ENCODE data around the gene ASTN2.
"Not testable (repeated sequence)": the region's sequence is repeated elsewhere in the genome, so short reads cannot be mapped to it uniquely, and the experiment has no call there.

ASTN2 gene

GRCh38 chr9:116842658-116843057 is 572.2 kb downstream of the ASTN2 start:
- FAIRE-seq = no peak

GRCh38 chr9:116838468-116838867 is 576.4 kb downstream of the ASTN2 start:
- FAIRE-seq = not testable (repeated sequence)

GRCh38 chr9:116837018-116837989 is 577.6 kb downstream of the ASTN2 start:
- FAIRE-seq = no peak

GRCh38 chr9:116830321-116830720 is 584.5 kb downstream of the ASTN2 start:
- FAIRE-seq = not testable (repeated sequence)

- no peak for FAIRE-seq
These were observed 593.1 kb downstream of the ASTN2 start for GRCh38 chr9:116821633-116822229.

GRCh38 chr9:116819116-116819515 is 595.7 kb downstream of the ASTN2 start:
- no peak for FAIRE-seq

- no peak for FAIRE-seq
These were observed 597.1 kb downstream of the ASTN2 start for GRCh38 chr9:116817762-116818161.

GRCh38 chr9:116816484-116816883 is 598.4 kb downstream of the ASTN2 start:
- no peak for FAIRE-seq

GRCh38 chr9:116815835-116816234 is 599.0 kb downstream of the ASTN2 start:
- FAIRE-seq = no peak

- FAIRE-seq = no peak
These were observed 601.9 kb downstream of the ASTN2 start for GRCh38 chr9:116813031-116813300.

GRCh38 chr9:116812231-116813030 is 602.4 kb downstream of the ASTN2 start:
- no peak for FAIRE-seq

GRCh38 chr9:116809656-116810055 is 605.2 kb downstream of the ASTN2 start:
- FAIRE-seq = no peak

- no peak for FAIRE-seq
These were observed 608.8 kb downstream of the ASTN2 start for GRCh38 chr9:116806075-116806474.

GRCh38 chr9:116800885-116801284 is 614.0 kb downstream of the ASTN2 start:
- FAIRE-seq = no peak

GRCh38 chr9:116800074-116800473 is 614.8 kb downstream of the ASTN2 start:
- FAIRE-seq = no peak

GRCh38 chr9:116798521-116798920 is 616.3 kb downstream of the ASTN2 start:
- no peak for FAIRE-seq

GRCh38 chr9:116797276-116797675 is 617.6 kb downstream of the ASTN2 start:
- FAIRE-seq = no peak

GRCh38 chr9:116796669-116797068 is 618.2 kb downstream of the ASTN2 start:
- no peak for FAIRE-seq

GRCh38 chr9:116795821-116796220 is 619.0 kb downstream of the ASTN2 start:
- no peak for FAIRE-seq

GRCh38 chr9:116792271-116792670 is 622.6 kb downstream of the ASTN2 start:
- no peak for FAIRE-seq

GRCh38 chr9:116791326-116791725 is 623.5 kb downstream of the ASTN2 start:
- FAIRE-seq = peak; percentile 91

GRCh38 chr9:116789081-116789480 is 625.8 kb downstream of the ASTN2 start:
- FAIRE-seq = no peak

- FAIRE-seq = no peak
These were observed 628.1 kb downstream of the ASTN2 start for GRCh38 chr9:116786737-116787136.

- no peak for FAIRE-seq
These were observed 637.7 kb downstream of the ASTN2 start for GRCh38 chr9:116777116-116777515.
